GM19351 (cell line): ENCODE measurements around the gene POU6F2.
"Not testable (repeated sequence)": the region's sequence is repeated elsewhere in the genome, so short reads cannot be mapped to it uniquely, and the experiment has no call there.

Source experiments
- ATAC-seq: cut with Tn5 transposase; IDR thresholded peaks from one replicate; pipeline ENCODE4 v1.9.1; 2021; ENCODE audit warnings: mild to moderate bottlenecking, moderate library complexity; ENCODE audit not compliant: unreplicated experiment

The POU6F2 gene

GRCh38 chr7:39184391-39184790 lies 206.7 kb downstream of the POU6F2 start:
- no peak for ATAC-seq

- ATAC-seq: no peak
These were observed 208.4 kb downstream of the POU6F2 start for GRCh38 chr7:39186131-39186530.

- ATAC-seq: no peak
These were observed 209.0 kb downstream of the POU6F2 start for GRCh38 chr7:39186671-39187070.

- no peak for ATAC-seq
These were observed 209.4 kb downstream of the POU6F2 start for GRCh38 chr7:39187130-39187529.

- ATAC-seq: no peak
These were observed 214.8 kb downstream of the POU6F2 start for GRCh38 chr7:39192476-39192875.

GRCh38 chr7:39194388-39194787 lies 216.7 kb downstream of the POU6F2 start:
- ATAC-seq: not testable (repeated sequence)

GRCh38 chr7:39195967-39196366 lies 218.3 kb downstream of the POU6F2 start:
- no peak for ATAC-seq

GRCh38 chr7:39197831-39198230 lies 220.1 kb downstream of the POU6F2 start:
- ATAC-seq: no peak

GRCh38 chr7:39198556-39198955 lies 220.8 kb downstream of the POU6F2 start:
- ATAC-seq: no peak

GRCh38 chr7:39199006-39199405 lies 221.3 kb downstream of the POU6F2 start:
- no peak for ATAC-seq

- ATAC-seq: no peak
These were observed 222.2 kb downstream of the POU6F2 start for GRCh38 chr7:39199951-39200350.

GRCh38 chr7:39202041-39202440 lies 224.3 kb downstream of the POU6F2 start:
- ATAC-seq: no peak

GRCh38 chr7:39210362-39210761 lies 232.7 kb downstream of the POU6F2 start:
- ATAC-seq: no peak

GRCh38 chr7:39211581-39211980 lies 233.9 kb downstream of the POU6F2 start:
- ATAC-seq: no peak

GRCh38 chr7:39212876-39213275 lies 235.2 kb downstream of the POU6F2 start:
- ATAC-seq: no peak

GRCh38 chr7:39217783-39218182 lies 240.1 kb downstream of the POU6F2 start:
- no peak for ATAC-seq

GRCh38 chr7:39219869-39220268 lies 242.2 kb downstream of the POU6F2 start:
- no peak for ATAC-seq

GRCh38 chr7:39221901-39222300 lies 244.2 kb downstream of the POU6F2 start:
- no peak for ATAC-seq

- ATAC-seq: no peak
These were observed 251.2 kb downstream of the POU6F2 start for GRCh38 chr7:39228946-39229345.

- ATAC-seq: no peak
These were observed 256.3 kb downstream of the POU6F2 start for GRCh38 chr7:39233851-39234529.

GRCh38 chr7:39238234-39238869 lies 260.6 kb downstream of the POU6F2 start:
- no peak for ATAC-seq

- ATAC-seq: no peak
These were observed 263.2 kb downstream of the POU6F2 start for GRCh38 chr7:39240864-39241263.

- no peak for ATAC-seq
These were observed 269.9 kb downstream of the POU6F2 start for GRCh38 chr7:39247576-39247975.
